AG04450 (cell line): ENCODE data around the gene PNPLA7. TPM values are rescaled to one million over a fixed set of nuclear protein-coding genes. Genes with fewer than 3 reads are reported as not detected.
"Not testable (repeated sequence)": the region's sequence is repeated elsewhere in the genome, so short reads cannot be mapped to it uniquely, and the experiment has no call there.

ENCODE experiments used
- CTCF ChIA-PET: fragments of 300-600, 350-600 bp; formaldehyde crosslinking; extraction: SDS; loops from one replicate; lab custom pipeline; 2022; ENCODE audit warnings: antibody characterized with exemption, inconsistent platforms; lab: Charles Lee
- POLR2A ChIA-PET: fragments of 350-600 bp; formaldehyde crosslinking; extraction: SDS; loops from one replicate; lab custom pipeline; 2021; ENCODE audit warnings: antibody characterized with exemption, inconsistent platforms; lab: Yijun Ruan, JAX
- DNase-seq: peaks from one replicate; pipeline ENCODE4 v3.0.0-alpha.2; 2011; ENCODE audit warnings: low read depth, low spot score
- H3K27ac ChIP-seq: one replicate; pipeline ENCODE4 v1.5.1; 2012; ENCODE audit warnings: low read depth, low read length, control low read depth
- H3K27me3 ChIP-seq: one replicate; pipeline ENCODE4 v1.6.0; 2012; ENCODE audit warnings: low read length; ENCODE audit not compliant: control insufficient read depth, insufficient read depth
- H3K4me3 ChIP-seq: 2 replicates; pipeline ENCODE4 v1.5.1; 2011; ENCODE audit warnings: mild to moderate bottlenecking, low read depth, low read length, control low read depth
- H3K9me3 ChIP-seq: 2 replicates; pipeline ENCODE4 v1.5.1; 2012; ENCODE audit warnings: low read length; ENCODE audit not compliant: control insufficient read depth, insufficient read depth
- polyA plus RNA-seq: library from polyadenylated mRNA; depleted of rRNA; stranded (reverse); fragments of >200 nt; gene quantifications from 2 replicates; pipeline ENCODE4 v1.2.3, GENCODE V29; 2011
- TF ChIP-seq, protein P1 (sequence below): IDR thresholded peaks from 2 replicates; pipeline ENCODE4 v1.5.1; 2011; ENCODE audit warnings: low read depth, low read length, control low read depth, inconsistent platforms

Gene PNPLA7
- polyA plus RNA-seq, 1 experiment, result 0.26 TPM

DNA sequence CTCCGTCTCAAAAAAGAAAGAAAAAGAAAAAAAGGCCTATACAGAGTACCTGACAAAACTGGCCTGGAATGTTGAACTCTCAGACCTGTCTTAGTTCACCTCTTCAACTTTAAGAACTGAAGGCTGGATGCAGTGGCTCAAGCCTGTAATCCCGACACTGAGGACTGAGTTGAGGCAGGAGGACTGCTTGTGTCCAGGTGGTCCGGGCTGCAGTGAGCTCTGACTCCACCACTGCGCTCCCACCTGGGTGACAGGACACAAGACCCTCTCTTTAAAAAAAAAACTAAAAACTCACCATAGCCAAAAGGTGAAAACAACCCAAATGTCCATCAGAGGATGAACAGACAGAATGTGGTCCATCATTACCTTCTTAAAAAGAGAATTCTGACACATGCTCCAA lies 7.9 kb upstream of the PNPLA7 start:
- CTCF ChIA-PET, result no interaction called here
- H3K27me3 ChIP-seq, result no peaks in the 10 kb centered on the region
- no peak for DNase-seq
- TF ChIP-seq, protein P1, sequence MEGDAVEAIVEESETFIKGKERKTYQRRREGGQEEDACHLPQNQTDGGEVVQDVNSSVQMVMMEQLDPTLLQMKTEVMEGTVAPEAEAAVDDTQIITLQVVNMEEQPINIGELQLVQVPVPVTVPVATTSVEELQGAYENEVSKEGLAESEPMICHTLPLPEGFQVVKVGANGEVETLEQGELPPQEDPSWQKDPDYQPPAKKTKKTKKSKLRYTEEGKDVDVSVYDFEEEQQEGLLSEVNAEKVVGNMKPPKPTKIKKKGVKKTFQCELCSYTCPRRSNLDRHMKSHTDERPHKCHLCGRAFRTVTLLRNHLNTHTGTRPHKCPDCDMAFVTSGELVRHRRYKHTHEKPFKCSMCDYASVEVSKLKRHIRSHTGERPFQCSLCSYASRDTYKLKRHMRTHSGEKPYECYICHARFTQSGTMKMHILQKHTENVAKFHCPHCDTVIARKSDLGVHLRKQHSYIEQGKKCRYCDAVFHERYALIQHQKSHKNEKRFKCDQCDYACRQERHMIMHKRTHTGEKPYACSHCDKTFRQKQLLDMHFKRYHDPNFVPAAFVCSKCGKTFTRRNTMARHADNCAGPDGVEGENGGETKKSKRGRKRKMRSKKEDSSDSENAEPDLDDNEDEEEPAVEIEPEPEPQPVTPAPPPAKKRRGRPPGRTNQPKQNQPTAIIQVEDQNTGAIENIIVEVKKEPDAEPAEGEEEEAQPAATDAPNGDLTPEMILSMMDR, result no peak
- POLR2A ChIA-PET, result interaction anchor here (0.6 kb wide), 1 partner anchor 35 kb away, joined by 5 read pairs; no protein-coding TSS in a partner anchor
- H3K4me3 ChIP-seq, result no peak overlapping the region
- no peak overlapping the region for H3K27ac ChIP-seq
- no peaks in the 10 kb centered on the region for H3K9me3 ChIP-seq

DNA sequence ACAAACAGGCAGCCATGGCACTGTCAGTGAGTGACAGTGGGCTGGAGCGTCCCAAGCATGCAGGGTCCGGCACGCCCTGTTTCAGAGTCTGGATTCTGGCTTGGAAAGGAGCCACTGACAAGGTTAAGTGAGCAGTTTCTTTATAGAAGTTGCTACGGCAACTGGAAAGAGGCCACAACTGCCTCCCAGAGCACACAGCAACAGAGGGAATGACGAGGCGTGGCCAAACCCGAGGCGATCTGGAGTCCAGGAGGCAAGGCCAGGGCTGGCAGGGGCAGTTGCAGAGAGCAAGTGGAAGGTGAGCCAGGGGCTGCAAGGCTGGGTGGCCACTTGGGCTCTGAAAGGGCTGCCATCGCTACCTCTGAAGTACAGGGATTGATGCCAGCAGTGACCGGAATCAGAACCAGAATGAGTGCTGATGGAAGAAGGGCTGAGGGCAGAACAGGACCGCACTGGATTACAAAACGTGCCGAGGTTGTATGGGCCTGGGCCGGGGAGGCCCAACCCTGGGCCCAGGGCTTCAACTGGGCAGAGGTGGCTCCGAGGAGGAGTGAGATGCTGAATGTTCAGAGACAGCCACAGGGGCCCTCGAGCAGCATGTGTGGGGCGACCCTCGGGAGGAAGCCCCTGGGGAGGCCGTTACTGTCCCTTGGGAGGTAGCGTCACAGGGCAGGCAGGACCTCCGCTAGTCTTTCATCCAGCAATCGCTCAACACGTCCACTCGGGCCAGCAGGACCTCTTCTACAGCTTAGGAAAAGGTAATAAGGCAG lies 6.1 kb upstream of the PNPLA7 start:
- H3K4me3 ChIP-seq, result no peak overlapping the region
- H3K27me3 ChIP-seq, result no peaks in the 10 kb centered on the region
- no peak overlapping the region for H3K27ac ChIP-seq
- POLR2A ChIA-PET, result no interaction called here
- CTCF ChIA-PET, result no interaction called here
- DNase-seq, result no peak
- TF ChIP-seq, protein P1, result no peak
- no peaks in the 10 kb centered on the region for H3K9me3 ChIP-seq

DNA sequence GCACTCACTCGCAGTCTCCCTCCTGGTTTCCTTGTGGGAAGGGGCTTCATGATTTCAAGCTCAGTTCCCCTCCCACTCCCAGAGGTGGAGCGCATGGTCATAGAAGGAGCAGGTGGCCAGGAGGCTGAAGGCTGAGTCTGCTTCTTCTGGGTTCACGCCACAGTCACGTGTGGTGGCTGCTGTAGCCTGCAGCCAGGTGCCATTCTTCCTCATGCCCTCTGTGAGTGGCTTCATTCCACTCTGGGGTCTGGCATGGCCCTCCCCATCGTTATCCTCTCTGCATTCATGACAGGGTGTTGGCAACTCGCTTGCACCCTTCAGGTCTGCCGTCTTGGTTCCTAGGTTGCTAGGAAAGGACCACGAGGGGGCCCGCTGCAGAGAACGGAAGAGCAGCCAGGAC lies 5.0 kb upstream of the PNPLA7 start:
- no peak for DNase-seq
- Histone ChIP-seq H3K4me3 (no peak overlapping the region), H3K27me3 (no peaks in the 10 kb centered on the region), H3K9me3 (no peaks in the 10 kb centered on the region), H3K27ac (no peak overlapping the region)
- CTCF ChIA-PET, result interaction anchor here (0.8 kb wide), 1 partner anchor 24 kb away, joined by 3 read pairs; no protein-coding TSS in a partner anchor
- TF ChIP-seq, protein P1, result no peak
- POLR2A ChIA-PET, result no interaction called here

DNA sequence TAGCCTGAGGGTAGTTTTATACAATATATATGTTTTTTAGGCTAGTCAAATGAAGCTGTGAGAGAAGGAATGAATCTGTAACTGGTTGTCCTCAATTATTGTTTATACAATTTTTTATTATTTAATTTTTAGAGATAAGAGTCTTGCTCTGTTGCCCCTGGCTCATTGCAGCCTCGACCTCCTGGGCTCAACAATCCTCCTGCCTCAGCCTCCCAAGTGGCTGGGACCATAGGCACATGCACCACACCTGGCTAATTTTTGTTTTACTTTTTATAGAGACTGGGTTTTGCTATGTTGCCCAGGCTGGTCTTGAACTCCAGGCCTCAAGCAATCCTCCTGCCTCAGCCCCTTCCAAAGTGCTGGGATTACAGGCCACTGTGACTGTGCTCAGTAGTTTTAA lies 4.1 kb upstream of the PNPLA7 start:
- CTCF ChIA-PET, result interaction anchor here (0.8 kb wide), 1 partner anchor 25 kb away, joined by 3 read pairs; no protein-coding TSS in a partner anchor
- no peaks in the 10 kb centered on the region for H3K27me3 ChIP-seq
- H3K4me3 ChIP-seq, result no peak overlapping the region
- H3K27ac ChIP-seq, result no peak overlapping the region
- DNase-seq, result no peak
- TF ChIP-seq, protein P1, result no peak
- POLR2A ChIA-PET, result no interaction called here
- H3K9me3 ChIP-seq, result no peaks in the 10 kb centered on the region

DNA sequence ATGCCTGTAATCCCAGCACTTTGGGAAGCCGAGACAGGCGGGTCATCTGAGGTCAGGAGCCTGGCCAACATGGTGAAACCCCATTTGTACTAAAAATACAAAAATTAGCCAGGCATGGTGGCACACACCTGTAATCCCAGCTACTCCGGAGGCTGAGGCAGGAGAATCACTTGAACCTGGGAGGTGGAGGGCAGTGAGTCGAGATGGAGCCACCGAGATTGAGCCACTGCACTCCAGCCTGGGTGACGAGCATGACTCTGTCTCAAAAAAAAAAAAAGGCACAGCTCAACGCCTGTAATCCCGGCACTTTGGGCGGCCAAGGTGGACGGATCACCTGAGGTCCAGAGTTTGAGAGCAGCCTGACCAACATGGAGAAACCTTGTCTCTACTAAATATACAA lies 3.5 kb upstream of the PNPLA7 start:
- POLR2A ChIA-PET, H3K4me3 ChIP-seq, CTCF ChIA-PET, DNase-seq, H3K27ac ChIP-seq, H3K27me3 ChIP-seq, H3K9me3 ChIP-seq: not testable (repeated sequence)
